Astrocyte of the cerebellum (primary cell): ENCODE measurements around the gene EIF1AY.

Experiments
- DNase-seq: peaks from one replicate; pipeline ENCODE4 v3.0.0-alpha.2; 2011; ENCODE audit warnings: low read depth
- H3K4me3 ChIP-seq: 2 replicates; pipeline ENCODE4 v1.5.1; 2011; ENCODE audit warnings: mild to moderate bottlenecking, low read depth, low read length, moderate library complexity
- CTCF ChIP-seq: IDR thresholded peaks from 2 replicates; pipeline ENCODE4 v1.5.1; 2012; ENCODE audit warnings: low read length, low read depth, moderate library complexity, mild to moderate bottlenecking; ENCODE audit errors: missing control alignments
- in situ Hi-C: cut with HindIII; loops from 2 replicates; pipeline ENCODE4 v1.10.0; 2017; ENCODE audit warnings: low sequenced_read_pairs

Gene EIF1AY

DNA sequence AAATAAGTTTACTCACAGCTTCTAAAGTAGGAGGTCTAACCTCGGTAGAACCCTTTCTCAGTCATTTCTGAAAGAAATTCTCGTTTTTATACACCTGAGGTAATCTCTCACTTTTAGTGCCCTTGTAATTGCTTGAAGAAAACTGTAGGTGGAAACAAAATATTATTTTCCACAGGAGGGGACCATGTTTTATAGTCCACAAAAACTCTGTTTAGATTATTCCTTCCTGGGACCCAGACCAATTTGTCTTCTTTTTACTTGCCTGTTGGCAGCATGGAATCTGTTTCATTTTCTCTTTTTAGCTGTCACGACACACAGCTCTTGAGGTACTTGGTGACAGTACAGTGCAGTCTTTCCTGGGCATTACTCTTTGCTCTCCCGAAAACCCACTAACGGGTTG lies 930 bp downstream of the EIF1AY start:
- DNase-seq: no peak
- no peak overlapping the region for H3K4me3 ChIP-seq
- no peak for TF ChIP-seq CTCF
- in situ Hi-C loops: no loop called here

DNA sequence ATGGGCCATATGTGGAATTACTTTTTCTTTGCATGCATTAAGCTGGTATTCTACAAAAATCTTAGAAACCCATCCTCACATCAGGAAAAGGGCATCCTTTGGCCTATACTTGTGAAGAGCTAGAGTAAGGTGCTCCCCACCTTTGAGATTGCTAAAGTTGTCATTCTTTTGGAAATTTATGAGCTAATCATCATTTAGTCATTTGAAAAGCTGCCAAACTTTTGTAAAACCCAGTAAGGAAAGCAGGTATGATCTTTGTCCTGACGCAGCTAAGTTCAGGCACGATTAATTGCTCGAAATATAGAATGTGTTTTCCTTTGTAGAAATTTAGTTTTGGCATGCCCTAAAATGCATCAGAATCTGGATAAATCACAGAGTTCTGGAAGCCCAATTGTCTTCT lies 2.6 kb downstream of the EIF1AY start:
- in situ Hi-C loops: no loop called here
- no peak for DNase-seq
- H3K4me3 ChIP-seq: no peak overlapping the region
- no peak for TF ChIP-seq CTCF

DNA sequence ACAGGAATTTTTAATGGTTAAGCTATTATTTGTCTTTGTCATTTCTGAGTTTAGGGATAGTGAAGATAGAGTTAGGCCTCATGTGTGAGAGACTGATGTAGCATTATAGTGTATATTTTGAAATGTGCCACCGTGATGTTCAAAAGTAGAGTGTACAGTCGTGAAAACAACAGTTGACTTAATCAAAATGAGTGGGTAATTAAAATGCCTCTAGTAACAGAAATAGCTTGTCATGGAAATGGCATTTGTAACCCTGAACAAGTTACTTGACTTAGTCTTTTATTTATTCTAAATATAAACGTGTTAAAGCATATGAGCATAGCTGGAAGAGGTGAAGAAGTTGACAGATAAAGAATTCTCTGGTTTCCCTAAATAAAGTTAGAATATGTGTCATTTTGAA lies 6.1 kb downstream of the EIF1AY start:
- no peak for DNase-seq
- no peak for TF ChIP-seq CTCF
- in situ Hi-C loops: no loop called here
- H3K4me3 ChIP-seq: no peak overlapping the region

DNA sequence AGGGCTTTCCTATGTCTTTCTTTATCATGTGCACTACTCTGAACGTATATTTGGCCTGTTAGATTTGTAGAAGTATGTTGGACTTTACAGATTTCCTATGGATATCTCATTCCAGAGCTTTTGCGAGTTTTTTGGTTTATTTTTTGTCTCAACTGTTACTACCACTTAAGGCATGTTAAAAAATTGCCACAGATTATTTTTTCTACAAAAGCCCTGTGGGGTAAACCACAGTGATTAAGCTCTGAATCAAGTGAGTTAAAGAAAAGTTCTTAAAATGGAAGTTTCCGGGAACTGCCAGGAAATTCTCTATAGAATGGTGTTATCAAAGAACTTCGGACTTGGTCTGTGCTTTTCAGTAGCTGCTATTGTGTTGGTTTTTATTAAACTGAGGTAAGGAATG lies 10.6 kb downstream of the EIF1AY start:
- H3K4me3 ChIP-seq: no peak overlapping the region
- no peak for DNase-seq
- in situ Hi-C loops: no loop called here
- TF ChIP-seq CTCF: no peak
